Measurements from ENCODE around the gene CUBN.

The CUBN gene

GRCh38 chr10:16995867-16996529 lies 133.6 kb downstream of the CUBN start:
- no peak for TF ChIP-seq ZFX (IDR thresholded peaks at IDR 0.05; ENCODE audit: borderline replicate concordance)
- TF ChIP-seq CTCF (IDR thresholded peaks at IDR 0.05), result no peak

GRCh38 chr10:16993186-16993585 lies 136.4 kb downstream of the CUBN start:
- TF ChIP-seq CTCF (IDR thresholded peaks at IDR 0.05) (no peak), ZFX (IDR thresholded peaks at IDR 0.05; ENCODE audit: borderline replicate concordance) (no peak)
- H3K27ac ChIP-seq, result no peak overlapping the region

More at GRCh38 chr10:16995867-16996529, 133.6 kb downstream of the CUBN start:
- H3K27ac ChIP-seq, result no peak overlapping the region

- TF ChIP-seq ZFX (IDR thresholded peaks at IDR 0.05; ENCODE audit: borderline replicate concordance), result no peak
- no peak for TF ChIP-seq CTCF (IDR thresholded peaks at IDR 0.05)
- H3K27ac ChIP-seq, result no peak overlapping the region
These were observed 136.9 kb downstream of the CUBN start for GRCh38 chr10:16992611-16993119.

- H3K27ac ChIP-seq, result no peak overlapping the region
These were observed 138.6 kb downstream of the CUBN start for GRCh38 chr10:16991011-16991410.

DNA sequence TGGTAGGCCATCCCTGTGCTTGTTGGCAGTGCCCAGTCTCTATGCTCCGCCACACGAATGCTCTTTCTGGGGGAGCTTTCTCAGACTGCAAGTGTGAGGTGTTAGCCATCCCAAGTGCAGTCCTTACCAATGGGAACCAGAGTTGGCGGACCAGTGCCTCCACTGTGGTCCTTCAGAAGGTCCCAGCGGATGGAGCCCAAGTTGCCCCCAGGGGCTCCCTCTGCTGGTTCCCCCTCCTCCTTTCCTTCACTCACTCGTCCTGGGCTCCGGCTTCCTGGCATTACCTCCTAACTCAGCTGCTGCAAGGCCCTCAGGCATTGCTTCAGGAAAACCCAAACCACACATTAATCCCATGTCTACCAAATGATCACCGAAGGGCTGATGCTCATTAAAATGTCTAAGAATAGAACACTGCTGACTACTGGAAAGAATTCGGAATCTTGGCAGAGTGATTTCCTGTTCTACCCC lies 139.8 kb downstream of the CUBN start:
- TF ChIP-seq ZFX (IDR thresholded peaks at IDR 0.05; ENCODE audit: borderline replicate concordance), result no peak
- no peak overlapping the region for H3K27ac ChIP-seq

More at GRCh38 chr10:16991011-16991410, 138.6 kb downstream of the CUBN start:
- TF ChIP-seq ZFX (IDR thresholded peaks at IDR 0.05; ENCODE audit: borderline replicate concordance) (no peak), CTCF (IDR thresholded peaks at IDR 0.05) (no peak)

DNA sequence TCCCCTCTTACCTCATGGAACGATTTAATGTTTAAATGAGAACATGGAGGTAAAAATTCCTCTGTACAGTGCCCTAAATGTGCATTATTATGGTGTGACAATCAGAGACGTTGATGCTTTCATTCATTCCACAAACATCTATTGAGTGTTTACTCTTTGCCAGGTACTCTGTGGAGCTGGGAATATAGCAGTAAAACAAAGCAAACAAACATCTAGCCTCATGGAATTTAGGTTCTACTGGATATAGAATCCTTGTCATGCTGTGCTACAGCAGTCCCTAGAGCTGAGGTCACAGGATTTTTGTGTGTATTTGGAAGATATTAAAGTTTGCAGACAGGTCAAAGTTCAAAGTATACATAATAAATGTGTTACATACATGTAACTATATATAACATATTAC lies 140.7 kb downstream of the CUBN start:
- TF ChIP-seq CTCF (IDR thresholded peaks at IDR 0.05), result no peak
- TF ChIP-seq ZFX (IDR thresholded peaks at IDR 0.05; ENCODE audit: borderline replicate concordance), result no peak
- no peak overlapping the region for H3K27ac ChIP-seq

DNA sequence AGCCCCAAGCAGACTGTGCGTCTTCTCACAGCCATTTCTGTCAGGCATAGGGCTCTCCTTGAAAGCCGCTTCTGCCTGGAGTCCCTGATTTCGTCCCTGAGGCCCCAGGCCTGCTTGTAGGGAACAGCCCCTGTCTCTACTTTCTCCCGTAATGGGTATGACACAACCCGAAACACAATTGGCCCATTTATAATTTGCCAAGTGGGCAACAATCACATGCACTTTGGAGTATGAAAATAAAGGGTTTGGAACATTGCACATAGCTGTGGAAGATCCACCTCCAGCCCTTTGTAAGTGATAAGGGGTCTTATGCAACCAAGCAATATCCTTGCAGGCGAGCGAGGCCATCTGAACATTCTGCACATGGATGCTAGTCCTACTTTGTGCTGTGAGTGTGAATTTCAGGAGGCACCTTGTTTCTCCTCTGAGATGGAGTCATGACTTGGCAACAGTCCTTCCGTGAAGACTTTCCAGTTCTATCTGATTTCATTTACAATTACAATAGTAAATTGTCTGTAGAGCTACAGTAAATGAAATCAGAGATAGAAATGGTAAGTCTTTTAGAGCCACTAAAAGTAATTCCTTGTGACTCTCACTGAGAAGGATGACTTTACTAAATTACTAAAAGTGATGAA lies 141.5 kb downstream of the CUBN start:
- no peak for TF ChIP-seq CTCF (IDR thresholded peaks at IDR 0.05)
- TF ChIP-seq ZFX (IDR thresholded peaks at IDR 0.05; ENCODE audit: borderline replicate concordance), result no peak
- H3K27ac ChIP-seq, result no peak overlapping the region

Data from 22Rv1 (cell line).